GM19395 (cell line): ENCODE results near the gene C2orf69.
A peak's percentile ranks its signal among the peaks of the same experiment; 100 is the strongest.

Experiments used
- ATAC-seq: cut with Tn5 transposase; IDR thresholded peaks from one replicate; pipeline ENCODE4 v1.9.1; 2021; ENCODE audit warnings: mild to moderate bottlenecking, moderate library complexity; ENCODE audit not compliant: unreplicated experiment

Gene C2orf69, protein sequence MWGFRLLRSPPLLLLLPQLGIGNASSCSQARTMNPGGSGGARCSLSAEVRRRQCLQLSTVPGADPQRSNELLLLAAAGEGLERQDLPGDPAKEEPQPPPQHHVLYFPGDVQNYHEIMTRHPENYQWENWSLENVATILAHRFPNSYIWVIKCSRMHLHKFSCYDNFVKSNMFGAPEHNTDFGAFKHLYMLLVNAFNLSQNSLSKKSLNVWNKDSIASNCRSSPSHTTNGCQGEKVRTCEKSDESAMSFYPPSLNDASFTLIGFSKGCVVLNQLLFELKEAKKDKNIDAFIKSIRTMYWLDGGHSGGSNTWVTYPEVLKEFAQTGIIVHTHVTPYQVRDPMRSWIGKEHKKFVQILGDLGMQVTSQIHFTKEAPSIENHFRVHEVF

DNA sequence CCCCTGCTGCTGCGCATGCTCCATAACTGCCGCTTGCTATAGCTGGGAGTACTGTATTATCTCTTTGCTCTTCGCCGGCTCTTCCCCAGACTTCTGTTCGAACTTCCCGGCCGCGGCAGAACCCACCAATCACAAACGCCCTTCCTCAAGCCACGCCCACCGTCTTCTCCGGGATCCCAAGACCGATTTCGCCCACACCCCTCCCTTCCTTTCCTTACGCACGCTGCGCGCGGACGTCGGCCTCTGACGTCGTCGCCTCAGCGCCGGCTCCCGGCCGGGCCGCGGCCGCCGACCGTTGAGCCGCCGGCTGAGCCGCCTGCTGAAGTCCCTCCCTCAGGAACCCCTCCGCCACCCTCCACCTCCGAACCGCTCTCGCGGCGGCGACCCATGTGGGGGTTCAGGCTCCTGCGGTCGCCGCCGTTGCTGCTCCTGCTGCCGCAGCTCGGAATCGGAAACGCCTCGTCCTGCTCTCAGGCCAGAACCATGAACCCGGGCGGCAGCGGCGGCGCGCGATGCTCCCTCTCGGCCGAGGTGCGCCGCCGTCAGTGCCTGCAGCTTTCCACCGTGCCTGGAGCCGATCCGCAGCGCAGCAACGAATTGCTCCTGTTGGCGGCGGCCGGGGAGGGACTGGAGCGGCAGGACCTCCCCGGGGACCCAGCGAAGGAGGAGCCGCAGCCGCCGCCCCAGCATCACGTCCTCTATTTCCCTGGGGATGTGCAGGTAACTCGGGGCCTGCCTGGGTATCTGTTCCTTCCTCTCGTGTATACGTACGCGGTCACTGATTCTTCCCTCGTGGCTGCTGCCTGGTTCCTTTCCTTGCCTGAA, at the start of gene C2orf69:
TSS of gene C2orf69 (plus strand) at position 242 of the 825 bp plus-strand sequence. CDS start at position 388, 146 bp downstream.
- peak; percentile 87 for ATAC-seq

DNA sequence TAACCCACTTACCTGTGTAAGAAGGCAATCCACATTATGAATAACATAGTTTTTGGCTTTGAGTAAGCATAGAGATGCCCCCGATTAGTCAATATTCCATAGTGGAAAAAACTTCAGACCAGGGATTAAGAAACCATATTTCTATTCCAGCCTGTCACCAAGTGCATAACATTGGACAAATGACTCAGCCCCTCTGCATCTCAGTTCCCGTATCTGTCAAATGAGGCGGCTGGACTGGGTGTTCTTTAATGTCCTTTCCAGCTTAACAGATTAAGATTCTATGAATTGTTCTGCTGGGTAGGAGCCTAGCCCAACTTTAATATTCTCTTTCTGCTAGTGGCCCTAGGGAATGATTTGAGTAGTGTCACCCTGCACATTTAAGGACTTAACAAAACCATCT, 48.3 kb upstream of the C2orf69 start:
- ATAC-seq: no peak

DNA sequence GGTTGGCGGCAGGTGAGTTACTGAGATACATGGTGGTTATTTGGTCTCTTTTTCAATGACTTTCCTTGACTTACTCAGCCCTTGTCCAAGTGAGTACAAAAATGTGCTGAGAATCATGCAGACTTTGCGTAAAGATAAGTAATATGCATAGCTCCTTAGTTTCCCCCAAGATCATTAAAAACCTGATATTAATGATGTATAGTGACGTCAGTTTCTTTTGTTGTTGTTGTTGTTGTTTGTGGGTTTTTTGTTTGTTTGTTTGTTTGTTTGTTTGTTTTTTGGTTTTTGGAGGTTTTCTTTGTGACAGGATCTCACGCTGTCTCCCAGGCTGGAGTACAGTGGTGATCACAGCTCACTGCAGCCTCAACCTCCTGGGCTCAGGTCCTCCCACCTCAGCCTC, 45.2 kb upstream of the C2orf69 start:
- no peak for ATAC-seq

DNA sequence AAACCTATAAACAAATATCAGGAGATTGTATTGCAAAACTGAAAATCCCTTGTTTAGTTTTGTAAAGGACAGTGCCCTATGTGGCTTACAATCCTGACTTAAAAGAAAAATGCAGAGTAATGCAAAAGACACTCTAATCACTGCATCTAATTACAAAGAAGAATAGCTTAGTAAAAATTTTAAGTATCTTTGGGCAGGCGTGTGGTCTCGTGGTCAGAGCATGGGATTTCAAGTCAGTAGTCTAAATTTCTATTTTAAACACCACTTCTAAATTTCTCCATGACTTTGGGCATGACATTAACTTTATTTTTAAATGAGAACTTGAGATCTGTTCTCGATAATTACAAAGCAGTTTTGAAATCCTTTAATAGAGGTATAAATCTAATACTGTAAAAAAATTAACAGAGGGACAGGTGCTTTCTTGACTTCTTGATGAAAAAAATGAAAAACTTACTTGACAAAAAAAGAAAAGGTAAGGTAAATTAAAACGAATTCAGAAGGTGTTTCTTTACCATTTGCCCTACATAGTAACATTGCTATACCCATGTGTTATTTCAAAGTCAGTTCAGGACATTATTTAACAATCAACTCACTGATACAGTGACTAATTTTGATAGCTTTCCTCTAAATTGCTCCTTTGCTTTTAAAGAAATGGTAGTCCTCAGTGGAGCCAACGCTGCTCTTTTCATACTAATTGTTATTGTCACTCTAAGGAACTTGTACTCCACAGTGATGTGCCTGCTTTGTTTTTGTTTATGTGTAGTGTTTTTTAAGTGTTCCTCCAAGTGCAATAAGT, 42.5 kb upstream of the C2orf69 start:
- ATAC-seq: no peak

DNA sequence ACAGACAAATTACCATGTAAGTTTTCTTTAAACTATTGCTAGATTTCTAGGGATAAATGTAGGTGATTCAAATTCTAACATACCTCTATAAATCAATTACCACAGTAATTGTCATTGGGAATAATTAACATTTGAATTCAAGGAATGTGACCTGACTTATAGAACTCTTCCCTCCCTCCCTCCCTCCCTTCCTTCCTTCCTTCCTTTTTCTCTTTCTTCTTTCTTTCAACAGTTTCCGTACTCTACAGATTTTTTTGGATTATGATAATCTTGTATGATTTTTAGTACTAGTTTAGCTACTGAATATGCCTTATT, 41.9 kb upstream of the C2orf69 start:
- ATAC-seq: no peak

DNA sequence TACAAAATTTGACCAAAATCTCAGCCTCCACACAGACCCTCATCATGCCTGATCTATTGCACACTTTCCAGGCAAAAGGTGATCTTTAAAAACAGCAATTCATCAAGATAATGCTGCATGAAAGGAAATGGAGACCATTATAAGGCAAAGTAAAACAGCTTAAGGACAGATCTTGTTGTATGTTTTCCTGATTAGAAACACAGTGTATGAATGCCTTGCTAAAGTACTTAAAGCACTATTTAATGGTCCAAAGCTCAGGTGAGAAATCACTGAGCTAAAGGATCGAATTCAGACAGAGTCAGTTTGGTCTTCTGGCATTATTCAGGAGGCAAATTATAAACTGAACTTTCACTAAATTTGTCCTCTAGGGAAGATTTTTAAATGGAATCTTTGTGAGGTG, 41.4 kb upstream of the C2orf69 start:
- no peak for ATAC-seq

DNA sequence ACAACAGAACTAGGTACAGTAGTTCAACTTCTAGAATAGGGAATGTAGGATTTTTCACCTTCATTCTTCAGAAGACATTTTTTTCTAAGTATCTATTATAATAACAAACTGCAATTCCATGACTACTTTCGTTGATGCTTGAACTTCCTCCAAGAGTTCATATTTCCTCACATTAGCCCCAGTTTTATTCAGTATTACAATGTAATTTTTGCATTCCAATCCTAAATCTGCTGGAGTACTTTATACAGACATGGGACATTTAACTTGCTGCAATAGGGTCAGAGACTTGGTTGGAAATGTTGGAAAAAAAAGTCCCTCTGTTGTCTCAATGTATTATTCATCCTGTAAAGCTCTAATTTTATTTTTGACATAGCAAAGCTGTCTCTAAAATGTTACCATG, 40.5 kb upstream of the C2orf69 start:
- no peak for ATAC-seq

DNA sequence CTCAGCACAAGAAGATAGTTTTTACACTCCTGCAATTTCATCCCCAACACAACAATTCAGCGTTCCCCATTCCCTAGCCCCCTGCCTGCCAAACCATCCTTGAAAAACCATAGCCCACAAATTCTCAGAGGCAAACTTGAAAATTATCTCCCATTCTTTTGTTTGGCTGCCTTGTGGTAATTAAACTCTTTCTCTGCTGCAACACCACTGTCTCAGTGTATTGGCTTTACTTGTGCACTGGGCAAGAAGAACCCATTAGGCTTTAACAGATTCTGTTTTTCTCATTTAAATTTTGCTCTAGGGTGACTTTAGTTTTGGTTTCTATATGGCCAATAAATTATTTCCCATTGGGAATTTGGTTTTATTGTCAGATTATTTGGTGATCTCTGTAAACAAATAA, 36.9 kb upstream of the C2orf69 start:
- no peak for ATAC-seq

DNA sequence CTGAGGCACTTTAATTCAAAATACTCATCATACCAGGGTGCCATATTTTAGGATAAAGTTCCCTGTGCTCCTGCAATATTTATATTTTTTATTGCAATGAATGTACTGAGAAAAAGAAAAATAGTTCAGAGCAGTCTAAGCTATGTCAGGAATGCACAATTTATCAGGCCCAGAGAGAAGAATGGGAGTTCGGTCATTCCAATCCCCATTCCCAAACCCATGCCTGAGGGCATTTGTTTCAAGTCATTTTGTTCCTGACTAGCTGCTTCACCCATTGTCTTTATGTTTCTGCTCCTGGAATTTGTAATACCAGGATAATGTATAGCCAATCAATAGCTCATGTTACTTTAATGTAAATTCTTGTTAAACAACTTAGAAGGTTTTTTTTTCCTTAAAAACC, 35.7 kb upstream of the C2orf69 start:
- ATAC-seq: no peak

DNA sequence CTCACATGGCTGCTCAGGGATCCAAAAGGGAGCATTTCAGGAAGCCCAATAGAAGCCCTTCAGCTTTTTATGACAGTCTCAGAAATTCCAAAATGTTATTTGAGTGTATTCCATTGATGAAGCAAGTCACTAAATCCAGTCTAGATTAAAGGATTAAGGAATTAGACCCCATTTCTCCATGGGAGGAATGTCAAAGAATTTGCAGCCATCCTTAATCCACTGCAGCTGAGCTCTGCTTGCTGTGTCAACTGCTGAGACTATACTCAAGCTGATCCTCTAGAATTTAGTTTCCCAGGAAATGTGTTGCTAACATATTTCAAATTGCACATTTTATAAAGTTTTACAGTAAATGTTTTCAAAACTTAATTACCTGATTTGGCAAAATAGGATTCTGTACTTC, 28.4 kb upstream of the C2orf69 start:
- no peak for ATAC-seq

DNA sequence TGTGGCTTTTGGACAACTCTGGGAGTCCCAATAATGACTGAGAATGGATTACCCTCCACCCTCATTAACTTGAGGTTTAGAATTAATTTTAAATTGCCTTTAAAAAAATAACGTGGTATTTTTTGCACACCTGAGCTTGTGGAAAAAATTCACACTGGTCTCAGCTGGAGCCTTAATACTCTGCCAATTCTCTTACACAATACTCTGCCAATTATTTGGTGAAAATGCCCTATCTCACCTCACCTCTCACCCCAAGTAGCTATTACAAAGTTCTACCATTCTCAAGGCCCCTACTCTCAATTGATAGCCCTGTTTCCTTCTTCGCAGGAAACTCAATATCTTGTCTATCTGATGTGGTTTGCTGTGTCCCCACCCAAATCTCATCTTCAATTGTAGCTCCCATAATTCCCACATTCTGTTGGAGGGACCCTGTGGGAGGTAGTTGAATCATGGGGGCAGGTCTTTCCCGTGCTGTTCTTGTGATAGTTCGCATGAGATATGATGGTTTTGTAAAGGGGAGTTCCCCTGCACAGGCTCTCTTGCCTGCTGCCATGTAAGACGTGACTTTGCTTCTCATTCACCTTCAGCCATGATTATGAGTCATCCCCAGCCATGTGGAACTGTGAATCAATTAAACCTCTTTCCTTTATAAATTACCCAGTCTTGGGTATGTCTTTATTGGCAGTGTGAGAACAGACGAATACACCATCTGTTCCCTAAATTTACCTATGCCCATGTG, 27.4 kb upstream of the C2orf69 start:
- no peak for ATAC-seq

DNA sequence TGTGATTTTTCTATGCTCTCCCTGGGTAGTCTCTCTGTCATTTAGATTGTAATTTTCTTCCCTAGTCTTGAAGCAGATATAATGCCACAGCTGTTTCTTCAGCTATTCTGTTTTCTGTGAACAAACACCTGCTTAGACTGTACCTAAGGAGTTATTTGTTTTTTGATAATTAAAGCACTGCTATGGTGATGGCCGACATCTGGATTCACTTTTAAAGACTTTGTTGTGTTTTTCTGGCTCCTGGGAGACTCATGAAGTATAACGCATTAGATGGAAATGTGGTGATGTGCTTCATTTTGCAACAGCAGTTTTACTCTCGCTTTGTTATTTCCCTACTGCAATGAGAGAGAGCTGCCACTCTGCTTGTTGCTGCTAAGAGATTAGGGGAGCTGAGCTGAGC, 15.7 kb upstream of the C2orf69 start:
- no peak for ATAC-seq

DNA sequence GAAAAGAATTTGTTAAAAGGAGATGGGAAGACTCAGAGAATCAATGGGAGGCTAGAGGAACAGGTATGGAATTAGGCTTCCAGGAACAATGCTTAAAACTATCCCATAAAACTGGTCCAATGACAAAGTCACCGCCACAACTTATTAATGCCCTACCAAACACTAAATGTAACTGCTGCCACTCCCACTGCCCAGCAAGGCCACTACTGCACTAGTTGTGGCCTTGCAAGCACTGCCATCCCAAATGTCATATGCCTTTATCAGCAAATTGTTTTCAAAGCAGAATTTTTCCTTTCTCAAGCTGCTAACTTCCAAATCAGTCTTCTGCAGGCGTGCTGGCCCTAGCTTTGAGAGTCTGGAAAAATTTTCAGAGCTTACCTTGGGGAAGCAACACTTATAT, 14.5 kb upstream of the C2orf69 start:
- no peak for ATAC-seq

DNA sequence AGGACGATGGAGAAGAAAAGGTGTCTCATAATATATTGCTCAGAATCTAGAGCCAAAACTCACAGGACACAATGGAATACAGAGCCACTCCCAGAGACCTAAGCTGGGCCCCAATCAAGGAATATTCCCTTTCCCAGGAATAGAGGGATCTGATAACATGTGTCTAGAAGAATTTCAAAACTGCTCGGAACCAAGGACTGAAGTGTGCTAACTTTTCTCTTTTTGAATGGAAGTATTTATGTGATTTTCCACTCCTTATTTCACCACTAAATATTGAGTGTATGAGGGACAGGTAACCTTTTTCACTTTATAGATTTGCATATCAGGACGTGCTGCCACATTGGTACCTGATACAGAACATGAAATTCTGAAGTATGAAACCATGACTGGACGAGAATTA, 9.2 kb upstream of the C2orf69 start:
- ATAC-seq: no peak

DNA sequence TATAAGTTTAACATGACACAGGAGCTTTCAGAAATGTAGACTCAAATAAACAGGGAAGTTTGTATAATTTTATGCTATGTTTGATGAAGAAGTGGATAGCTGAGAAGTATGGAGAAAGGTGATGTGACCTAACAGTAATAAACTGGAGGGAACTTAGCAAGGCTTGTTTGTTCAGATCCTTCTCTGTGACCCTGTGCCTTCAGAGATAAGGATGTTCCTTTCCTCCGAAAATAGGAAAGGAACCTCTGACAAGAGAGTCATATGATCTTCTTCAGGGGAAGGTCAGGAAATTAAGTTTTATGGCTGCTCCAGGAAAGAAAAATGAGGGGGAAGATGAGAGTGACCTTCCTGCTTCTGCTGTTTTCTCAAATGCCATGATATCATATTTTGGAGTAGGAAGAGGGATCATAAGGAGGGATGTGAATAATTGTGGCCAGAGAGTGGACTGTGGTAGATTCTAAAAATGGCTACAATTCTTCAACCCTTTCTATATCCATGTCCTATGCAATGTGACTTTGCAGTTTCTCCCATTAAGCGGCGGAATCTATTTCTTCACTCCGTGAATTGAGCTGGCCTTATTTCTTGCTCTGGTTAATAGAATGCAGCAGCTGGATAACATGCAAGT, 8.5 kb upstream of the C2orf69 start:
- no peak for ATAC-seq

DNA sequence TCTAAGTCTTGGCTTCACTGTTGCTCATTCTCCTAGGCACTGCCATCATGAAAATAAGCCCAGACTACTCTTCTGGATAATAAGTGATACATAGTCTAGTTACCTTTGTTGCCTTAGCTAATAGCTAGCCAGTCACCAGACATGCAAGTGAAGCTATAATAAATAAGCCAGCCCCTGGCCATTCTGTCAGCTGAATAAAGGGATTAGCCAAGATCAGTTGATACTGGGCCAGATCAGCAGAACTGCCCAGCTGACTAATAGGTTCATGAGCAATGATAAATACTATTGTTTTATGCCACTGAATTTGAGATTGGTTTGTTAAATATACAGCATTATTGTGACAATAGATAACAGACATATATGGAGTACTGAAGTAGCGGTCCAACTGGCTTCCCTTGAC, 8.0 kb upstream of the C2orf69 start:
- no peak for ATAC-seq

DNA sequence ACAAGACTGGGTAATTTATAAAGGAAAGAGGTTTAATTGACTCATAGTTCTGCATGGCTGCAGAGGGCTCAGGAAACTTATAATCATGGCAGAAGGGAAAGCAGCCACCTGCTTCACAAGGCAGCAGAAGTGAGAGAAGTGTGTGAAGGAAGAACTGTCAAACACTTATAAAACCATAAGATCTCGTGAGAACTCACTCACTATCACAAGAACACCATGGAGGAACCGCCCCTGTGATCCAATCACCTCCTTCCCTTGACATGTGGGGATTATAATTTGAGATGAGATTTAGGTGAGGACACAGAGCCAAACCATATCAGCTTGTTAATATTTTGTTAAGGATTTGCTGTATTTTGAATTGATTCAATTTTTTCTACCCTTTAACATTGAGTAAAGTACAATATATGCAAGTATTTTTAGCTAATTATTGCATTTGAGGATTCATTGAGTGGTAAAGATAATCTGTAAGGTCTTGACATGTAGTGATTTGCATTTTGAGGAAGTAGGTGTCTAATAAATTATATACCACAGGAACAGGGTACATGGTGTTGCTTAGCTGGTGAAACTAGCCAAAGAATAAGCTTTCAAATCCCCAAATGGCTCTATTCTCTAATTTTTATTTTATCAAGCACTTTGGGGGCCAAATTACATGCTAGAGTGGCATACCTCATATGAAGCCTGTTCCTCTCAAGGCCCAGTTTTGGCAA, 3.9 kb upstream of the C2orf69 start:
- ATAC-seq: no peak

DNA sequence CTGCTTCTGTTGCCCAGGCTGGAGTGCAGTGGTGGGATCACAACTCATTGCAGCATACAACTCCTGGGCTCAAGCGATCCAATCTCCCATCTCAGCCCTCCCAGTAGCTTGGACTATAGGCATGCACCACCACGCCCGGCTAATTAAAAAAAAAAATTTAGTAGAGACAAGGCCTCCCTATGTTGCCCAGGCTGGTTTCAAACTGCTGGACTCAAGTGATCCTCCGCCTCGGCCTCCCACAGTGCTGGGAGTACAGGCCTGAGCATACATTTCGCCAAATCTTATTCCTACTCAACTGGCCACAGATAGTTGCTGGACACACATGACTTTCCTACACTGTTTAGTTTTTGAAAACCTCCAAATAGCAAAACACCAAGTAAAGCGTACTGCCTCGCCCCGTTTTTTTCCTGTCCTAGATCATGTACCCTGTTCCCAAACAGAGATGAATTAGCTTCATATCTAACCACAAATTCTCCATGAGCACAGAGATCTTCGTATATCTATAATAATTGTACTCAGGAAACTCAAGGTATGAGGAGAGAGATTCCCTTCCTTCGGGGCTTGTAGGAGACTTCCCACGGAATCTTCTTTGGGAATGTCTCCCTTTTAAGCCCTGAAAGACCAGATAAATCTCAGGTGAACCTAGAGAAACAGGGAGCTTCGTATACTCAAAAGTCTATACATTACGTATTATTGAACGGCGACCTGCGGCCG, 598 bp upstream of the C2orf69 start:
- peak; percentile 0 for ATAC-seq

DNA sequence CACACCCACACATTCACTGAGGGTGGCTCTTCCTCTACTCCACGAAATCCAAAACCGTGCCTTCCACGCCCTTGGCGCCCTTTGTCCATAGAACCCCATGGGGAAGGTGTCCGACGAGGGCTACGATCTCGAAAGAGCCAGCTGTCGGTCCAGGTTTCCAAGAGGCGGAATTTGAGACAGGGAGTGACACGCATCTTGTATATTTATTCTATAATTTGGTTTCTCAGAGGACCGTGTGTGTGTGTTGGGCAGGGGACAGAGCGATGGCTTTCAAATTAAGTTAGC, 726 bp downstream of the C2orf69 start:
- no peak for ATAC-seq
